Panc1 (cell line): ENCODE data around the gene FAM53B.

Experiments
- POLR2AphosphoS5 ChIP-seq: IDR thresholded peaks from 2 replicates; pipeline ENCODE4 v1.6.1; 2012; ENCODE audit warnings: mild to moderate bottlenecking, low read depth, low read length, moderate library complexity
- SIN3A ChIP-seq: IDR thresholded peaks from 2 replicates; pipeline ENCODE4 v1.6.1; 2012; ENCODE audit warnings: low read depth, mild to moderate bottlenecking, low read length, moderate library complexity, borderline replicate concordance; ENCODE audit not compliant: insufficient read depth
- TCF7L2 ChIP-seq: IDR thresholded peaks from 2 replicates; pipeline ENCODE4 v1.6.1; 2011; ENCODE audit warnings: mild to moderate bottlenecking, low read depth, low read length, inconsistent platforms
- TF ChIP-seq, protein P1 (sequence below): fragments of 450-650 bp; IDR thresholded peaks from 2 replicates; pipeline ENCODE4 v1.5.1; 2017; ENCODE audit warnings: mild to moderate bottlenecking
- TF ChIP-seq, protein P2 (sequence below), 2 experiments: IDR thresholded peaks; 2 replicates each; pipeline ENCODE4 v1.6.1; 2011 to 2012; ENCODE audit warnings: low read depth in 2 of 2, control low read depth in 1 of 2, low read length in 1 of 2, mild to moderate bottlenecking in 1 of 2, moderate library complexity in 1 of 2; ENCODE audit not compliant: insufficient read depth in 1 of 2

DNA sequence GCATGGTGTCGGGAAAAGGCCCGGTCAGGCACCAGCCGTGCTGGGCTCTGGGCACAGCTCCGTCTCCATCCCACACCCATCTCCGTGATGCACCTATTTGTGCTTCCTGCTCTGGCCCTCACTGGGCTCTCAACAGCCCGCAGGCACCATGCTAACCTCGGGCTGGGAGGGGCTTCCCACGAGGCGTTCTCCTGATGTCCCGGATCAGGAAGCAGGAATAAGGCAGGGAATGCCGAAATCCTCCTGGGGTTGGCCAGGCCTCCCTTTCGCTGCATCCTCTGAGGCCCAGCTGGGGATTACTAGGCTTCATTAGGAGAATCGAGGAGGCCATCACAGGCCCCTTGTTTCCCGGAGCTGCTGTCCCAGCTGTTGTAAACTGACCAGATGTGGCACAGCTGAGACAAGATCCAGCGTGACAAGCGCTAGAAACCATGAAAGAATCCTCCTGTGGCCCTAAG, 72.0 kb downstream of the FAM53B start:
- TF ChIP-seq POLR2AphosphoS5 (no peak), TCF7L2 (no peak), SIN3A (no peak)
- TF ChIP-seq, protein P1, sequence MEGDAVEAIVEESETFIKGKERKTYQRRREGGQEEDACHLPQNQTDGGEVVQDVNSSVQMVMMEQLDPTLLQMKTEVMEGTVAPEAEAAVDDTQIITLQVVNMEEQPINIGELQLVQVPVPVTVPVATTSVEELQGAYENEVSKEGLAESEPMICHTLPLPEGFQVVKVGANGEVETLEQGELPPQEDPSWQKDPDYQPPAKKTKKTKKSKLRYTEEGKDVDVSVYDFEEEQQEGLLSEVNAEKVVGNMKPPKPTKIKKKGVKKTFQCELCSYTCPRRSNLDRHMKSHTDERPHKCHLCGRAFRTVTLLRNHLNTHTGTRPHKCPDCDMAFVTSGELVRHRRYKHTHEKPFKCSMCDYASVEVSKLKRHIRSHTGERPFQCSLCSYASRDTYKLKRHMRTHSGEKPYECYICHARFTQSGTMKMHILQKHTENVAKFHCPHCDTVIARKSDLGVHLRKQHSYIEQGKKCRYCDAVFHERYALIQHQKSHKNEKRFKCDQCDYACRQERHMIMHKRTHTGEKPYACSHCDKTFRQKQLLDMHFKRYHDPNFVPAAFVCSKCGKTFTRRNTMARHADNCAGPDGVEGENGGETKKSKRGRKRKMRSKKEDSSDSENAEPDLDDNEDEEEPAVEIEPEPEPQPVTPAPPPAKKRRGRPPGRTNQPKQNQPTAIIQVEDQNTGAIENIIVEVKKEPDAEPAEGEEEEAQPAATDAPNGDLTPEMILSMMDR: no peak
- TF ChIP-seq, protein P2, sequence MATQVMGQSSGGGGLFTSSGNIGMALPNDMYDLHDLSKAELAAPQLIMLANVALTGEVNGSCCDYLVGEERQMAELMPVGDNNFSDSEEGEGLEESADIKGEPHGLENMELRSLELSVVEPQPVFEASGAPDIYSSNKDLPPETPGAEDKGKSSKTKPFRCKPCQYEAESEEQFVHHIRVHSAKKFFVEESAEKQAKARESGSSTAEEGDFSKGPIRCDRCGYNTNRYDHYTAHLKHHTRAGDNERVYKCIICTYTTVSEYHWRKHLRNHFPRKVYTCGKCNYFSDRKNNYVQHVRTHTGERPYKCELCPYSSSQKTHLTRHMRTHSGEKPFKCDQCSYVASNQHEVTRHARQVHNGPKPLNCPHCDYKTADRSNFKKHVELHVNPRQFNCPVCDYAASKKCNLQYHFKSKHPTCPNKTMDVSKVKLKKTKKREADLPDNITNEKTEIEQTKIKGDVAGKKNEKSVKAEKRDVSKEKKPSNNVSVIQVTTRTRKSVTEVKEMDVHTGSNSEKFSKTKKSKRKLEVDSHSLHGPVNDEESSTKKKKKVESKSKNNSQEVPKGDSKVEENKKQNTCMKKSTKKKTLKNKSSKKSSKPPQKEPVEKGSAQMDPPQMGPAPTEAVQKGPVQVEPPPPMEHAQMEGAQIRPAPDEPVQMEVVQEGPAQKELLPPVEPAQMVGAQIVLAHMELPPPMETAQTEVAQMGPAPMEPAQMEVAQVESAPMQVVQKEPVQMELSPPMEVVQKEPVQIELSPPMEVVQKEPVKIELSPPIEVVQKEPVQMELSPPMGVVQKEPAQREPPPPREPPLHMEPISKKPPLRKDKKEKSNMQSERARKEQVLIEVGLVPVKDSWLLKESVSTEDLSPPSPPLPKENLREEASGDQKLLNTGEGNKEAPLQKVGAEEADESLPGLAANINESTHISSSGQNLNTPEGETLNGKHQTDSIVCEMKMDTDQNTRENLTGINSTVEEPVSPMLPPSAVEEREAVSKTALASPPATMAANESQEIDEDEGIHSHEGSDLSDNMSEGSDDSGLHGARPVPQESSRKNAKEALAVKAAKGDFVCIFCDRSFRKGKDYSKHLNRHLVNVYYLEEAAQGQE (IDR thresholded peaks at IDR 0.05; ENCODE audit: insufficient read depth in 1 of 2, low read depth in 2 of 2, low read length in 1 of 2): no peak
